K562 (cell line): ENCODE data around the gene ZDHHC6. TPM values are rescaled to one million over a fixed set of nuclear protein-coding genes. Genes with fewer than 3 reads are reported as not detected.

Experiments used
- KHSRP ChIP-seq: fragments of 450-650 bp; IDR thresholded peaks from 2 replicates; pipeline ENCODE4 v1.6.1; 2017
- KLF16 ChIP-seq: IDR thresholded peaks from 2 replicates; pipeline ENCODE4 v1.6.1; 2016; ENCODE audit warnings: antibody characterized with exemption
- NR2C2 ChIP-seq, 2 experiments: fragments of 200-800 bp in 1 of 2; sonication (Bioruptor generic) in 1 of 2; sonication (generic) in 1 of 2; formaldehyde crosslinking in 1 of 2; IDR thresholded peaks; 2 replicates each; pipeline versions ENCODE4 v1.6.1 to v1.8.0; 2016 to 2022; ENCODE audit warnings: mild to moderate bottlenecking in 1 of 2, missing compliant biosample characterization in 1 of 2, missing genetic modification characterization in 1 of 2, missing genetic modification reagents in 1 of 2
- POLR3G ChIP-seq: IDR thresholded peaks from 2 replicates; pipeline ENCODE4 v1.6.1; 2011; ENCODE audit not compliant: insufficient read length, insufficient replicate concordance; ENCODE audit errors: extremely low read depth
- ZBTB17 ChIP-seq: fragments of 450-650 bp; formaldehyde crosslinking; IDR thresholded peaks from 2 replicates; pipeline ENCODE4 v1.4.0; 2020; ENCODE audit warnings: mild to moderate bottlenecking
- polyA plus RNA-seq, 8 experiments: library from polyadenylated mRNA; depleted of rRNA in 4 of 8; stranded (reverse) in 5 of 8; unstranded in 3 of 8; fragments of >200 nt; fragmentation: Nextera tagmentation in 2 of 8; fragmentation: Illumina TruSeq in 1 of 8; extraction: Ambion mirVana in 2 of 8; extraction: Trizol in 1 of 8; gene quantifications; 2 replicates each; pipeline versions ENCODE4 v1.2.1 to v1.2.3, GENCODE V29; 2011 to 2014; ENCODE audit warnings: inconsistent platforms in 1 of 8, missing spikeins in 1 of 8
- total RNA-seq, 7 experiments: library from RNA; depleted of rRNA in 6 of 7; stranded (reverse); fragments of >200 nt in 6 of 7; fragmentation: Illumina TruSeq in 2 of 7; extraction: Trizol in 2 of 7; gene quantifications; 2 replicates each; pipeline versions ENCODE4 v1.2.1 to v1.2.3, GENCODE V29; 2011 to 2021; ENCODE audit warnings: low replicate concordance in 1 of 7
- TF ChIP-seq, protein P1 (sequence below): fragments of 450-650 bp; IDR thresholded peaks from 2 replicates; pipeline ENCODE4 v1.6.1; 2016; ENCODE audit warnings: borderline replicate concordance
- TF ChIP-seq, protein P2 (sequence below): fragments of 250-450 bp; sonication (Bioruptor Pico); IDR thresholded peaks from 2 replicates; pipeline ENCODE4 v1.4.0; 2020
- TF ChIP-seq, protein P3 (sequence below): fragments of 250-450 bp; sonication (Bioruptor Pico); IDR thresholded peaks from 2 replicates; pipeline ENCODE4 v1.4.0; 2020; ENCODE audit warnings: mild to moderate bottlenecking, moderate library complexity

ZDHHC6 gene
- total and polyA plus RNA-seq, 9 of the 15 experiments (the other 6 are each of a cell fraction or from before 2014, with no cell fraction given), result 13.6 to 30.5 (median 21.5) TPM

DNA sequence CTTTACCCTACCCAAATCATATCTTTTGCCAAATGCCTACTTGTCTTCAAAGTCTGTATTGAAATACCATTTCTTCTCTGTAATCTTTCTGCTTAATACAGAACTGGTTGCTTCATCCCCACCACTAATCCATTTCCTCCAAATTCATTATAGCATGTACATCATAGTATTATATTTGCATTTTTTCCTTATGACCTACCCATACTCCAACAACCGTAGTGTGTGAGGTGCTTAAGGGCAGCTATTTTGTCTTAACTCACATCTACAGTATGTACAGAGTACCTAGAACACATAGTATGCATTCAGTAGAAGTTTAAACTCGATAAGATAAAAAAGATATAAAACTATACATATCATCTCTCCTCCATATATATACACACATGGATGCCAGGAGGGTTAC is 49.1 kb downstream of the ZDHHC6 start (continued):
- TF ChIP-seq, protein P1, sequence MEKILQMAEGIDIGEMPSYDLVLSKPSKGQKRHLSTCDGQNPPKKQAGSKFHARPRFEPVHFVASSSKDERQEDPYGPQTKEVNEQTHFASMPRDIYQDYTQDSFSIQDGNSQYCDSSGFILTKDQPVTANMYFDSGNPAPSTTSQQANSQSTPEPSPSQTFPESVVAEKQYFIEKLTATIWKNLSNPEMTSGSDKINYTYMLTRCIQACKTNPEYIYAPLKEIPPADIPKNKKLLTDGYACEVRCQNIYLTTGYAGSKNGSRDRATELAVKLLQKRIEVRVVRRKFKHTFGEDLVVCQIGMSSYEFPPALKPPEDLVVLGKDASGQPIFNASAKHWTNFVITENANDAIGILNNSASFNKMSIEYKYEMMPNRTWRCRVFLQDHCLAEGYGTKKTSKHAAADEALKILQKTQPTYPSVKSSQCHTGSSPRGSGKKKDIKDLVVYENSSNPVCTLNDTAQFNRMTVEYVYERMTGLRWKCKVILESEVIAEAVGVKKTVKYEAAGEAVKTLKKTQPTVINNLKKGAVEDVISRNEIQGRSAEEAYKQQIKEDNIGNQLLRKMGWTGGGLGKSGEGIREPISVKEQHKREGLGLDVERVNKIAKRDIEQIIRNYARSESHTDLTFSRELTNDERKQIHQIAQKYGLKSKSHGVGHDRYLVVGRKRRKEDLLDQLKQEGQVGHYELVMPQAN, result no peak
- TF ChIP-seq KHSRP, result no peak
- TF ChIP-seq POLR3G, result no peak
- no peak for TF ChIP-seq KLF16
- TF ChIP-seq, protein P2, sequence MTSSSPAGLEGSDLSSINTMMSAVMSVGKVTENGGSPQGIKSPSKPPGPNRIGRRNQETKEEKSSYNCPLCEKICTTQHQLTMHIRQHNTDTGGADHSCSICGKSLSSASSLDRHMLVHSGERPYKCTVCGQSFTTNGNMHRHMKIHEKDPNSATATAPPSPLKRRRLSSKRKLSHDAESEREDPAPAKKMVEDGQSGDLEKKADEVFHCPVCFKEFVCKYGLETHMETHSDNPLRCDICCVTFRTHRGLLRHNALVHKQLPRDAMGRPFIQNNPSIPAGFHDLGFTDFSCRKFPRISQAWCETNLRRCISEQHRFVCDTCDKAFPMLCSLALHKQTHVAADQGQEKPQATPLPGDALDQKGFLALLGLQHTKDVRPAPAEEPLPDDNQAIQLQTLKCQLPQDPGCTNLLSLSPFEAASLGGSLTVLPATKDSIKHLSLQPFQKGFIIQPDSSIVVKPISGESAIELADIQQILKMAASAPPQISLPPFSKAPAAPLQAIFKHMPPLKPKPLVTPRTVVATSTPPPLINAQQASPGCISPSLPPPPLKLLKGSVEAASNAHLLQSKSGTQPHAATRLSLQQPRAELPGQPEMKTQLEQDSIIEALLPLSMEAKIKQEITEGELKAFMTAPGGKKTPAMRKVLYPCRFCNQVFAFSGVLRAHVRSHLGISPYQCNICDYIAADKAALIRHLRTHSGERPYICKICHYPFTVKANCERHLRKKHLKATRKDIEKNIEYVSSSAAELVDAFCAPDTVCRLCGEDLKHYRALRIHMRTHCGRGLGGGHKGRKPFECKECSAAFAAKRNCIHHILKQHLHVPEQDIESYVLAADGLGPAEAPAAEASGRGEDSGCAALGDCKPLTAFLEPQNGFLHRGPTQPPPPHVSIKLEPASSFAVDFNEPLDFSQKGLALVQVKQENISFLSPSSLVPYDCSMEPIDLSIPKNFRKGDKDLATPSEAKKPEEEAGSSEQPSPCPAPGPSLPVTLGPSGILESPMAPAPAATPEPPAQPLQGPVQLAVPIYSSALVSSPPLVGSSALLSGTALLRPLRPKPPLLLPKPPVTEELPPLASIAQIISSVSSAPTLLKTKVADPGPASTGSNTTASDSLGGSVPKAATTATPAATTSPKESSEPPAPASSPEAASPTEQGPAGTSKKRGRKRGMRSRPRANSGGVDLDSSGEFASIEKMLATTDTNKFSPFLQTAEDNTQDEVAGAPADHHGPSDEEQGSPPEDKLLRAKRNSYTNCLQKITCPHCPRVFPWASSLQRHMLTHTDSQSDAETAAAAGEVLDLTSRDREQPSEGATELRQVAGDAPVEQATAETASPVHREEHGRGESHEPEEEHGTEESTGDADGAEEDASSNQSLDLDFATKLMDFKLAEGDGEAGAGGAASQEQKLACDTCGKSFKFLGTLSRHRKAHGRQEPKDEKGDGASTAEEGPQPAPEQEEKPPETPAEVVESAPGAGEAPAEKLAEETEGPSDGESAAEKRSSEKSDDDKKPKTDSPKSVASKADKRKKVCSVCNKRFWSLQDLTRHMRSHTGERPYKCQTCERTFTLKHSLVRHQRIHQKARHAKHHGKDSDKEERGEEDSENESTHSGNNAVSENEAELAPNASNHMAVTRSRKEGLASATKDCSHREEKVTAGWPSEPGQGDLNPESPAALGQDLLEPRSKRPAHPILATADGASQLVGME (CRISPR knock-in tag), result no peak
- TF ChIP-seq NR2C2 (CRISPR knock-in tag; IDR thresholded peaks at IDR 0.05), result no peak
- no peak for TF ChIP-seq NR2C2 (tag; IDR thresholded peaks at IDR 0.05)
- TF ChIP-seq, protein P3, sequence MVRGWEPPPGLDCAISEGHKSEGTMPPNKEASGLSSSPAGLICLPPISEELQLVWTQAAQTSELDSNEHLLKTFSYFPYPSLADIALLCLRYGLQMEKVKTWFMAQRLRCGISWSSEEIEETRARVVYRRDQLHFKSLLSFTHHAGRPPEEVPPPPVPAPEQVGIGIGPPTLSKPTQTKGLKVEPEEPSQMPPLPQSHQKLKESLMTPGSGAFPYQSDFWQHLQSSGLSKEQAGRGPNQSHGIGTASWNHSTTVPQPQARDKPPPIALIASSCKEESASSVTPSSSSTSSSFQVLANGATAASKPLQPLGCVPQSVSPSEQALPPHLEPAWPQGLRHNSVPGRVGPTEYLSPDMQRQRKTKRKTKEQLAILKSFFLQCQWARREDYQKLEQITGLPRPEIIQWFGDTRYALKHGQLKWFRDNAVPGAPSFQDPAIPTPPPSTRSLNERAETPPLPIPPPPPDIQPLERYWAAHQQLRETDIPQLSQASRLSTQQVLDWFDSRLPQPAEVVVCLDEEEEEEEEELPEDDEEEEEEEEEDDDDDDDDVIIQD (CRISPR knock-in tag), result no peak
- no peak for TF ChIP-seq ZBTB17
